GM21381 (cell line): ENCODE results near the gene WIPF2.

Experiments used
- ATAC-seq: cut with Tn5 transposase; IDR thresholded peaks from one replicate; pipeline ENCODE4 v1.9.1; 2021; ENCODE audit warnings: mild to moderate bottlenecking, moderate library complexity; ENCODE audit not compliant: unreplicated experiment

Gene WIPF2

DNA sequence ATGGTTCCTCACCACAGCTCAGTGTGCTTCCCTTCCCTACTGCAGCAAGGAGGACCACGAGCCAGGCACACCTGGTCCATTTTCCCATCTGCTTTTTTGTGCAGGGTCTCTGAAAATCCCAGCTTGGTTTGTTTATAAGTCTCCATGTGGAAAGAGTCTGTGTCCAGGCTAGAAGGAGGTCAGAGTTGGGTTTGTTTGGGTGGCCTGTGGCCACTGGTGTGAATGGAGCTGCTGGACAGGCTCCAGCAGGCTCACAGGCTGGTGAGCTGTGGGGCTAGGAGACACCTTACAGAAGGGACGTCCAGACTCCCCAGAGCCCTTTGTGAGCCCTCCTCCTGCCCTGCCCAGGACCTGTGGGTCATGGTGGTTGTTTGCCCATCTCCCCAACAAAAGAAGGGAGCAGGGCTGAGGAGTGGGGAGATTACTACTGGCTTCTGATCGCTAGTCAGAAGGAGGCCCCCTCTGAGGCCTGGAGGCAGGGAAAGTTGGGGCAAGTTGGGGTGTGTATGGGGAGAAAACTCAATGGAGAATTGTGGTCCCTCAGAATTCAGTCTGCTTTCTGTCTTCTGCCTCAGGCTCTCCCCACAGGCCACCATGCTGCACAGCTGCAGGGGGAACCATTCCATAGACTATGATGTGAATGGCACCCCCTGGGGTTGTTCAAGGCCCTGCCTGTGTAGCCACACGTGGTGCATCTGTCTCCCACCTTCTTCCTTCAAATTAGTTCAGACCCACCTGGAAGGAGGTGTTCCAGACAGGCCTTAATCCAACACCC is 94.0 kb downstream of the WIPF2 start:
- ATAC-seq = no peak

DNA sequence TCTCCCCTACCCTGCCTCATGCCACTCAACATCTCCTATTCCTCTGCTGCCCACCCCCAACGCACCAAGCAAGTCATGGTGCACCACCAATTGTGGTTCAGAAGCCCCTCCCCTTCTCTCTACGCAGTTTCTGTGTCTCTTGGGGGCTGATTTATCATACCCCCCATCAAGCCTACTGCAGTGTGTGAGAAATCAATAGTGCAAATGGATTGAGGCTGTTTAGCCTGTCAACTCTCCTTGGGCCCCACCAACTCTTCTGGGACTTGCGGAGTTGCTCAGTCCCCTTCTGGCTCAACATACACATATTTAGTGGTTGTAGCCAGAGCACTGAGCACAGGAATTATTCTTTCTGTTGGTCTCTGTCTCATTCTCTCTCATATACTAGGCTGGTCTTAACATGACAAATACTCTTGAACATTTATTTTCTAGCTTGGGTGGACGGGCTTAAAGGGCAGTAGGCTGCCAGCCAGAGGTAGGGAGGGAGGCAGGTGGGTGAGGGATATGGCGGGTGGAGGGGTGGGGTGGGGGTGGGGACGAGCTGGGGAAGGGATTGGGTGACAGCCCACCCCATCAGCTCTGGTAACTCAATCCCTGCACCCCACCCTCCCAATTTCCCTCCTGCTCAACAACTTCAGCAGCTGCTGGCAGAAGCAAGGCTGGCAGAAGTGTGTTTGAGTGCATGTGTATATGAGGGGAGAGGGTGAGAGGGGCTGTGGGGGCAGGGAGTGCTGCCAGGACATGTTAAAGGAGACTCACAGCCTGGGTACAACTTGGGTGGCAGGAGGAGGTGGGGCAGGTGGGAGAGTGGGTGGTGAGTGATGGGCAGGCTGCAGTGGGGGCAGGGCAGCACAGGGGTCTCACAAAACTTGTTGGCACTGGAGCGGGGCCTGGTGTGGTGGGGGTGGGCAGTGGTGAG is 94.8 kb downstream of the WIPF2 start:
- ATAC-seq = no peak

DNA sequence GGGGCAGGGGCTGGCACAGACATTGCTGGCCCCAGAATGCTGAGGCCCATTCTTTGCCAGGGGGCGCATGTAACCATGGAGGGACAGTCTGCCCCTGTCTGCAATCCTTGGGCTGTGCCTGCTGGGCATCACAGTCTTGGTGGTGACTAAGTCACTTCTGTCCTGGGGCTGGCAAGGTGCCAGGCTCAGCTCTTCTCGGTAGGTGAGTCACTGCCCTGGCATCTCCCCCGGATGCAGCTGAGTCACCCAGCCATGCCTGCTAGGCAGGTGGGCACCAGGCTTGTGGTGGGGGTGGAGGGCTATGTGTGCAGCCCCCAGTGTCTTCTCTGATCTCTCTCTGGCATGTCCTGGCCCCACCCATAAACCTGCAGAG is 95.5 kb downstream of the WIPF2 start:
- ATAC-seq = no peak

DNA sequence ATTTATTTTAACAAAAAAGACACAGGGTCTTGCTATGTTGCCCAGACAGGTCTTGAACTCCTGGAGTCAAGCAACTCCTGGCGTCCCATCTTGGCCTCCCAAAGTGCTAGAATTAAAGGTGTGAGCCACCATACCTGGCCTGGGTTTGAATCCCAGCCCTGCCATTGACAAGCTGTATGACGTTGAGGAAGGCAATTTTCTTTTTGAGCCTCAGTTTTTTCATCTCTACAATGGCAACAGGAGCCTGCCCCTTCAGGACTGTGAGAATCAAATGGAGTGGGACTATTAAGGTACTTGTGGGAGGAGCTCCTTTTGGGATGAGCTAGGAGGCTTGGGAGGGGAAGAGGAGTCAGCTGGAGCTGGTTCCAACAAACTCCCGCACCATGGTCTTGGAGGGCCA is 96.1 kb downstream of the WIPF2 start:
- ATAC-seq = no peak

DNA sequence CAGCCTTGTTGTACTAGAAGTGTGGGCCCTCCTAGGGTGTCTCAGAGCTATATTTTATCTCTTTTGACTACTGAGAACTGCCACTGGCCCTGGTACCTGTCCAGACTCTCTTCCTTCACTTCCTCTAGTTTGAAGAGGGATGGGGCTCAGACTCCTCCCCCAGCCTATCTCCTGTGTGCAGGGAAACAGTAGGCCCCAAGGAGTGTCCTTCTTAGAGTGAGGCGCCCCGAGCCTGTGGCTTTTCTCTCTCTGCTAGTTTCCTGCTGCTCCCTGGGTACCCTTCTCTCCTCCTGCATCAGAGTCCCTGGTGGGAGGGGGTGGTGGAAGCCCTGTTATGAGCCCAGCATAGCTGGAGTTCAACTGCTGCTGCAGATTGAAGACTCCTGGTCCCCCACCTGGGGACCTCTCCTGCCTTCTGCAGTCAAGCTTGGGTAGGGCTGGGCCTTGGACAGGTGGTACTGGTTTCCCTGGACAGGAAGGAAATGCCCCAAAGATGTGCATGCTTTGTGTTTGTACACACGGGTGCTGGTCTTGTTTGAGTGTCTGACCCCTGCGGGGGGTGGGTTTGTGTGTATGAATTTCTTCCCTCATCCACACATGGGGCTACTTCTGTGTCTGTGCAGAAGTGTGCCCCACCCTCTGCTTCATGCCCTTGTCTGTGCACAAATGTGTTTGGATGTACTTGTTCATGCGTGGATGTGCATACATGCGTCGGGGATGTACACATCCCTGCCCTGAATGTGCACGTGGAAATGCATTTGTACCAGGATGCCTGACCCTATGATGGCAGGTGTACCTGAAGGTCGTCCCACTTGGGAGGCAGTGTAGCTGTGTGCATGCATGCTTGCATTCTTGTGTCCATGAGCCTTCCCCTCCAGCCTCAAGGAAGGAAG is 96.8 kb downstream of the WIPF2 start:
- no peak for ATAC-seq

DNA sequence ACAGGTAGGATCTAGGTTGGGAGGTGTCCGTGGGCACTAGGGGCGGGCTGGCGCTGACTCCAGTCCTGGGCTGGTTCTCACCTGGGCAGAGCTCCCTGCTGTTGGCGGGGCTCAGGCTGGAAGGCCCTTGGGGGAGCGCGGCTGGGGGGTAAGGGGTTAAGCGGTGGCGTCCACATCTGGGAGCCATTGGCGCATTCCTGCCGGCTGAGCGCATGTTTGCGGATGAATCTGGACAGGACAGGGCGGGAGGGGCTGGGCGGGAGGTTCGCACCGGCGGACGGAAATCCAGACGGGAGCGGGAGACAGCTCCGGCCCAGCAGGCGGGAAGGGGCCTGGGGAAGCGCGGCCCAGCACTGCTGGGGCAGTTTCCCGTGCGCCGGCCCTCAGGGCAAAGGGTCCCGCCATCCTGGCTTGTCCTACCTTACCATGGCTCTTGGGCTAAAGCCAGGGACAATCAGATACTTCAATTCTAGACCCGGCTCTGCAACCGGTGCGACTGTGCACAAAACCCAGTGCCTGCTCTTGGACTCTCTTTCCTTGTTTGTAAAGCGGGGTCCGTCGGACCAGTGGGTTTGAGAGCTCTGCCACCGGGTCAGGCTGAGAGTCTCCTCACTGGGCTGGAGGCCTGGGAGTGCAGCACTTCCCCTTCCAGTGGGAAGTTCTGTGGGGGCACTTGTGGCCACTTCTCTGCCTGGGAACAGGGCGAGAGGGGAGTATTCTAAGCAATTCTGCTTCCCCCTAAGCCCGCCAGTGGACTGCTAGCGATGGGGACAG is 97.7 kb downstream of the WIPF2 start:
- no peak for ATAC-seq

DNA sequence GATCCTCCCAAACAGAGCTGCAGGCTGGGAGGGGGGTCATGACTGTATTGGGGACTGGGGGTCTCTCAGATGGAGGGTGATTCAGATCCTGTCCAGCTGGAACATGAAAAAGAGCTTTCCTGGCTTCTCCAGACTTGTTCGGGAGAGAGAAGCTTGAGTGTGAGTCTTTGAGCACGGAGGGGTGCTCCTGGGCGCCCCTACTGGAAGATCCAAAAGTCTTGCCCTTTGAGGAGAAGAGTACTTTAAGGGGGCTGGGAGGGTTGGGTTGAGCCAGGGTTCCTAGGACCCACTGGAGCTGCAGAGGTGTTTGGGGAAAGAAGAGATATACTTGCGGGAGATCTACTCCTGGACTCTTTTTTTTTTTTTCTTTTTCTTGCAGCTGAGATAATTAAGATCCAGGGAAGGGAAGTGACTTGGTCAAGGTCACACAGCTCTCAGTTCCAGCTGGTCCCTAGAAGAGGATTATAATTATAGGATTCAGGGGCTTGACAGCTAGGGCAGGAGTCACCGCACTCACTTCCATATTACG is 98.3 kb downstream of the WIPF2 start:
- ATAC-seq = no peak

DNA sequence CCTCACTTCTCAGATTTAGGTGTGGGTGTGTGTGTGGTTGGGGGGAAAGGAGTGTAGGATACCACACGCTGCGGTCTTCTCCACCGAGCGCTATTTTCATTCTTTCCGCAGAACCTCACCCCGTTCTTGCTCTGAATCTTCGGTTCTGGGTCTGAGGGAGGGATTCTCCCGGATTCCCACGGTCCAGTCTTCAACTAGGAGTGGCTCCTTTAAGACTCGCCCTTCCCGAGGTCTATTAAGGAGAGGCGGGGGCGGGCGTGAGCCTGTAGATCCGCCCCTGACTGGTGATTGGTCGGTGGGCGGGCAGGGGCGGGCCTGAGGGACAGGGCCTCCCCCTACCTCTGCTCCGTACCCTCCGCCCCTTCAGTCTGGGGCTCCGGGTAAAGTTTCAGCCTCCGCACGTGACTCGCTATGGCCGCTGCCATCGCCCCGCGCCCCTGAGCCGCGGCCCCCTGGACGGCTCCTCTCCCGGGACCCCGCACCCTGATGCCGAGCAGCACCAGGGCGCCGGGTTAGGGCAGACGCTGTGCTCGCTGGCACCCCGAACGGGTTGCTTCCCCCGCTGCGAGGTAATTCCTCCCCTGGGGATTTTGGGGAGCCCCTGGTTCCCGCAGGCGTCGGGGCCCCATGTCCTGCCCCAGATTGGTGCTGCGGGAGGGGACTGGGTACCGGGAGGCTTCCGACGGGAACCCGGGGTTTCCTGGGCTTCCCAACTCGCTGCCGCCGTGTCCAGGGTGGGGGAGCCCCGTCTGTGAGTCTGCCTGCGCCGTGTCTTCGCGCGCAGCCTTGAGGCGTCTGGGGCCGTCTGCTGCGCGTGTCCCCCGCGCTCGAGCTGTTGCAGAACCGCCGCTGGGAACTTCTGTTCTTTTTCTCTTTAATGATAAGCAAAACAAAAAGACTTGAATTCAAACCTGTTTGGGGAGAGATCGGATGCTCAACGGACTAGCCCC is 99.1 kb downstream of the WIPF2 start:
- ATAC-seq = peak; percentile 49

DNA sequence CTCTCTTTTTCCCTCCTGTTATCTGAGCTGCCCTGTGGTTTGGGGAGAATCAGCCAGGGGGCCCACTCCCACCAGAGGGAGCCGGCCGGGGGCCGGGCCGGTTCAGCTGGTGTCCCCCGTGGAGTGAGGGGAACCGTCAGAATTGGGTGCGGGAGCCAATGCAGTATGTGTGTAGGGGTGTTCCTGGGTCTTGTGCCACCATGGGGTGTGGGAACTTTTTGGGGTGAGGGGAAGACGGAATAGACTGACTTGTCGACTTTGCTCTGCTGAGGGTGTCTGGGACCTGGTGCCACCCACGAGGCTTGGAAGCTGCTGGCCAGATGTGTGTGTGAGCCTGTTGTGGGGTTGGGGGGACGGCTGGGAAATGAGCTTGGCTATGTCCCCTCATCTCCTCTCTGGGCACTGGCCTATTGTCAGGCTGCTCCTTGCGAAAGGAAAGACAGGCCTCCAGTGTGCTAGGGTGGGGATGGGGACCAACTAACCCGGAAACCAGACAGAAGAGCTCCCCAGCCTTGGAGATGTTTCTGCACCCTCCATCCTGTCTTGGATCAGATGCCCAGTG is 99.8 kb downstream of the WIPF2 start:
- ATAC-seq = no peak

DNA sequence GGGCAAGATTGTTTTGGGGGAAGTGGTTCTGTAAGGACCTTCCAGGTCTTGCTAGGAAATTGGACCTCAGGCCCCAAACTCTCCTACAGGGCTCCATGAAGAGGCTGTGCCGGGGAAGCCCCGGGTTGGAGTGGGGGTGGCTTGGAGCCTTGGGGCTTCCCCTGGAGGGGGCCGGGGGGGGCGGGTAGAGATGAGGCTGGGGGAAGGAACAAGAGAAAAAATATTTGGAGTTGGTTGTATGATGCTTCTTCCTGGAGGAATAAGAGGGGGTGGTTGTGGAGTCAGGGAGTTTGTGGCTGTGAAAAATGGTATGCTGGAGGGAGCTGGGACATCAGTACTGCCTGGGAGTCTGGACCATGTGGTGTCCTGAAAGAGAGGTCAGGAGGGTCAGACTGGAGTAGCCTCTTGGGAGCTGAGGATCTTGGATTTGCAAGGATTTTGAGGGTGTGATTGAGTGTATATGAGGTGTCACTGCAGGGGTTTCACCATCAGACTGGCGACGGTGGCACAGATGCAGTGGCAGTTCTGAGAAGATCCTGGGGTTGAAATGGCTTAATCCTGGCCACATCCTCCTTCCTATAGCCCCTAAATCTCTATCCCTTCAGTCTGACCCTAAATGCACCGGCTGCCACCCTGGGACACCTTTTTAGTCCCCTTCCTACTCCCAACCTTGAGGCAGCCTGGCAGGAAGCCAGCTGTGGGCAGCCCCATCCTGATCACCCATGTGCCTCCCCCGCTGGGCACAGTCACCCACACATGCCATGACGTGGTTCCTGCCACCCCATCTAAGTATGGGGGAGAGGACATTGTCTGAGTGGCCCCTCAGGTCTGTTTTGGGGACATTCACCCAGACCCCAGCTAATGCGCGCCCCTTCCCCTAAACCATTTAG is 100.8 kb downstream of the WIPF2 start:
- ATAC-seq = no peak

DNA sequence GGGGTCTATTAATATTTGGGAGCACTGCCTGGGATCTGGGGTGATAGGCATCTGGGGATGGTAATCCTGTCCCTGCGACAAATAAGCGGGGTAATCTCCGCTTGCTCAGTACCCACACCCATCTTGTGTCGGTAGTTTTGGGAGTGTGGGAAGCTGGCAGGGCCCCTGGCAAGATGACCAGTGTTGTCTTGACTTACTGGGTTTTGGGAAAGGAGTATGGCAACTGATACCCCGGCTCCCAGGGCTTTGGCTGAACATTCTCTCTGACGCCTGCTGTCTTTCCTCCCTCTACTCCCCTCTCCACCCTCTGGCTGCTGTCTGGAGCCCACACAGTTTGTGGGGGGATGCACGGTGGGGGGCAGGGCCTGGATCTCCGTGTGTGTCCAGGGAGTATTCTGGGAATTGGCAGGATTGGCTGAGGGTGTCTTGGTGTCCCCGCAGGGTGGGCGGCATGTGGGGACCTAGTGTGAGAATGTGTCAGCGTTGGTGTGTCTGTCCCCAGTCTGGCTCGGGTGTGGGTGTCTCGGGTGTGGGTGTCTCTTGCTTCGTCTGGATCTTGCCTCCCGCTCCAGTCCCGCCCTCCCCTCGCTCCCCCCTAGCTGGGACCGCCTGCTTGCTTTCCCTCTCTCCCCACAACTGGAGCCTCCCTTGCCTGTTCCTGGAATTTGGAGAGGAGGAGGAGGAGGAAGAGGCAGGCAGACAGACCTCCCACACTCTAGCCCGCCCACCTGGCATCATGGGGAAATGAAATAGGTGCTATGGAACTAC is 101.8 kb downstream of the WIPF2 start:
- no peak for ATAC-seq

DNA sequence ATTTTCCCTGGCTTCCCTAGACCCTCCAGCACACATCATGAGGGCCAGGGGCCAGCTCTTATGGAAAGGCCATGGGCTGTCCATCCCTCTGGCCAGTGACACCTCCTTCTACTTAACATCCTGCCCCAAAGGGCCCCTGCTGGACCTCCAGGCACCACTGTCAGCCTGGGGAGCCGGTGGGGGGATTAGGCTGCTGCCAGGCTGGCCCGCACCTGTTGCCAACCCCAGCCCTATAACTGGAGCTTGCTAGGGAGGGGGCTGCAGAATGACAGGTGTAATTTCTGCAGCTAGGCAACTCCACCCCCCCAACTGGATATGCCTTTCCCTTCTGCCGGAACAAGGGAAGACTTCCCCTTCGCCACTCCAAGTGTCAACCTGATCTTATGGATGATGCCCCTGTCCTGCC is 102.4 kb downstream of the WIPF2 start:
- ATAC-seq = no peak

DNA sequence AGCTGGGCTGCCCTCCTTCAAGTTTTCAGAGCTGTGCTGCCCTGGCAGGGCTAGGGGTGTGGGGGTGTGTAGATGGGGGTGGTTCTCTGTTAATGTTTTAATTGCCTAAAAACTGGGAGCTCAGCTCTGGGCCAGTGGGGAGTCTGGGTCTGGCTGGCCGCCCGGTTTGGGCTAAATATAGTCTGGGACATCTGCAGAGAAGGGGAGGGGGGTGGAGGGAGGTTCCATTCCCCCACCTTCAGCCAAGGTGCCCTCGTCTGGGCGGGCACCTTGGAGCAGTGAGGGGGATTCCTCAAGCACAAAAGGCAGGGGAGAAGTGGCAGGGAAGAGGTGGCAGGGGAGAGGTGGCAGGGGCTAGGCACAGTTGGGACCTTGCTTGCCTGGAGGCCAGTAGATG is 102.9 kb downstream of the WIPF2 start:
- no peak for ATAC-seq

DNA sequence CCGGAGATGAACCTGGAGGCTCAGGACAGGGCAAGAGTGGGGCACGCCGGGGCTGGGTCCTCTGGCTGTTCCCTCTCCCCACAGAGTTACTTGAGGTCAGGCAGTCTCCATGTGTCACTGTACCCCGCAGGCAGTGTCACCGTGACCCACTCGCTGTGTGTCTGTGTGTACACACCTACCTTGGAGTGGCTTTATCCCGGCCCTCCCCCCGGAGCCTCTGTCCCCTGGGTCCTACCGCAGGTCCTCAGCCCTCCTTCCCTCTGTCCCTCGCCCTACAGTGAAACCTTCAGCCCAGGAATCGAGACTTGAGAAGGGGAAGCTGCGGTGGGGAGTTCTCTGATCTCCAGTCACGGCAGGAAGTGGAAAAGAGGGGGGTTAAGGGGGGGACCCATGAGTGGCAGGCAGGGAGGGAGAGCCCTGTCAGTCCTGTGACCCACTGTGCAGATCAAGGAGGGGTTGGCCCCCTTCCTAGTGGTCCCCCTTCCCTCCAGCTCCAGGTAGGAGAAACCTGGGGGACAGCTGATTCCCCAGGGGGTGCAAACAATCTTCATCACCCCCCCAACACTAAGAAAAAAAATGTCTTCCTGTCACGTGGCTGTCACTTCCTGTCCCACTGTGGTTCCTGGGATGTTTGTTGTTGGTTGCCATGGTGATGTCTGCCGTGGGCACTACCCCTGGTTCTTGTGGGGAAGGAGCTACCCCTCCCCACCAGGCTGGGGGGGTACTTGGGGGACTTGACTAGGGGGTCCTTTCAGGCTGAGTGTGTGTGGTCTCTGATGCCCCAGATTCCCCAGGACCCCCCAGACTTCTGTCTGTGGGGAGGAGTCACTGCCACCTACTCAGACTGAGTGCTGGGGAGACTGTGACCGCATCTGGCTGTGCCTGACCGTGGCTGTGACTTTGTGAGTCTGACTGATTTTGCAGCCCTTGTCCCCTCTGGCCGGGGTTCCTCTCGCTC is 103.5 kb downstream of the WIPF2 start:
- peak; percentile 31 for ATAC-seq

DNA sequence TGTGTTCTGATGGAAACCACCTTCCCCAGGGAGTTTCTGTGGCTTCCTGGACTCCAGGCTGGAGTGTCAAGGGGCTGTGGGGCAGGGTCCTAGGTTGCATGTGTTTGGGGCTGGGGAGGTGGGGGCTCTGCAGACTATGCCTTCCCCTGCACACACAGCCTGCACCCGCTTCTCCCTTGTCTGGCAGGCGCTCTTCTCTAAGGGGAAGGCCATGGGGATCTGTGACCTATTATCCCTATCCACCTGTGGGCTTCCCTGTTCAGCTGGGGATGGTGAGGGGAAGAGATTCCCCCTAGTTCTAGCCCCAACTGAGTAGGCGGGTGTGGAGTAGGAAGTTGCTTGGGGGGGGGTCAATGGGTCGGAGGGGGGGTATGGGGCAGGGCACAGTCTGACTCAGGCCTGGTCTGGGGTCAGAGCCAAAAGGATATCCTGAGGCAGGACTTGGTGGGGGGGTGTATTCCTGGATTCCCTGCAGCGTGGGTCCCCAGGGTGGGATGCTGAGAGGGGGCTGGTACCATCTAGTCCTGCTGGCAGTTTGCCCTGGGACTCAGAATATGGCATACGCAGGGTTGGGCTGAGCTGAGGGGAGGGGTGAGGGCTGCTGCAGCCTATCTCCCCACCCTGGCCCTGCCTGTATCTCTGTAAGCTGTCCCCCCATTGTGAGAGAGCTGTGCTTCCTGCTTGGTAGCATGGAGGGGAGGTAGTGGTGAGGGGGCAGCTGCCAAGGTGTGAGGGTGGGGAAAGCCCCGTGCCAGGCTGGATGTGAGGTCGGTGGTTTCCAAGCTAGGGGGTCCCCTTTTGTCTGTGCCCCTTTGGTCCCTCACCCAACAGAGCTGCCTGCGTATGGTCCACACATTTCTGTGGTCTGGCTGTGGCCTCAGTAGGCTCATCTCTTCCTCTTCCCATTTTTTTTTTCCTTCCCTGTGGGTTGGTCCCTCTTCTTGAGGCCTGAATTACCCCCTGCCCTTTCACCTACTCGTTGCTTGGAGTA is 104.6 kb downstream of the WIPF2 start:
- peak; percentile 22 for ATAC-seq
